GM12878 (cell line): ENCODE results near the gene POGZ. TPM values are rescaled to one million over a fixed set of nuclear protein-coding genes. Genes with fewer than 3 reads are reported as not detected.

Experiments
- ATAC-seq: fragments of 200-7000 bp; cut with Tn5 transposase; 3 replicates; pipeline ENCODE4 v1.9.1; 2020; ENCODE audit warnings: mild to moderate bottlenecking, moderate library complexity
- BruUV-seq: library from RNA; stranded (reverse); fragments of 400-500 nt; replicated peaks from 2 replicates; lab custom pipeline; 2021; lab: Mats Ljungman, UMichigan
- CTCF ChIA-PET: fragments of 300-600 bp; sonication (Branson Sonifier 250); formaldehyde crosslinking; extraction: SDS; loops from one replicate; lab custom pipeline; 2021; ENCODE audit warnings: inconsistent platforms; lab: Yijun Ruan, JAX
- POLR2A ChIA-PET: fragments of 350-600 bp; formaldehyde crosslinking; extraction: SDS; loops from one replicate; lab custom pipeline; 2021; ENCODE audit warnings: inconsistent platforms; lab: Charles Lee
- RAD21 ChIA-PET: fragments of 300-600 bp; sonication (Branson Sonifier 250); formaldehyde crosslinking; loops from one replicate; lab custom pipeline; 2023; ENCODE audit warnings: antibody characterized with exemption; ENCODE audit not compliant: unreplicated experiment; lab: Charles Lee
- SMC1A ChIA-PET: fragments of 300-600 bp; sonication (Branson Sonifier 250); formaldehyde crosslinking; loops from one replicate; lab custom pipeline; 2023; ENCODE audit not compliant: unreplicated experiment, uncharacterized antibody; lab: Charles Lee
- DNase-seq: peaks from one replicate; pipeline ENCODE4 v3.0.0-alpha.2; 2011; ENCODE audit warnings: low read depth, low spot score
- FAIRE-seq: peaks from 3 replicates; lab custom pipeline; 2011; peaks lifted over from hg19 to GRCh38; lab: Jason Lieb, UNC
- H2AFZ ChIP-seq: 2 replicates; pipeline ENCODE4 v1.6.0; 2011; ENCODE audit warnings: low read depth, low read length, control low read depth; ENCODE audit not compliant: control insufficient read depth
- H3K27ac ChIP-seq: 2 replicates; pipeline ENCODE4 v1.5.1; 2011; ENCODE audit warnings: control low read depth; ENCODE audit not compliant: control insufficient read depth, insufficient read depth
- H3K27me3 ChIP-seq, 2 experiments: replicated peaks in 1 of 2; 2 replicates each; pipeline versions ENCODE4 v1.6.0 to v1.6.1; 2011; ENCODE audit warnings: low read length in 1 of 2; ENCODE audit not compliant: control insufficient read depth in 2 of 2, insufficient read depth in 2 of 2
- H3K36me3 ChIP-seq, 2 experiments: 2 replicates each; pipeline ENCODE4 v1.5.1; 2011; ENCODE audit warnings: low read length in 1 of 2; ENCODE audit not compliant: control insufficient read depth in 2 of 2, insufficient read depth in 2 of 2
- H3K4me1 ChIP-seq: 2 replicates; pipeline ENCODE4 v1.6.1; 2011; ENCODE audit warnings: mild to moderate bottlenecking, low read length, moderate library complexity, mixed read lengths; ENCODE audit not compliant: control insufficient read depth, insufficient read depth
- H3K4me2 ChIP-seq: 2 replicates; pipeline ENCODE4 v1.6.0; 2011; ENCODE audit warnings: control low read depth; ENCODE audit not compliant: control insufficient read depth, insufficient read depth
- H3K4me3 ChIP-seq: fragments of 200-600 bp; sonication (generic); 2 replicates; pipeline ENCODE4 v1.5.1; 2016
- H3K79me2 ChIP-seq: 2 replicates; pipeline ENCODE4 v1.6.0; 2011; ENCODE audit warnings: low read length; ENCODE audit not compliant: control insufficient read depth, insufficient read depth
- H3K9ac ChIP-seq: 2 replicates; pipeline ENCODE4 v1.8.0; 2011; ENCODE audit warnings: low read length, control low read depth, mixed read lengths; ENCODE audit not compliant: control insufficient read depth, insufficient read depth
- H3K9me3 ChIP-seq: replicated peaks from 3 replicates; pipeline ENCODE4 v1.5.1; 2011; ENCODE audit warnings: mild to moderate bottlenecking, low read length; ENCODE audit not compliant: control insufficient read depth, insufficient read depth
- H4K20me1 ChIP-seq: 2 replicates; pipeline ENCODE4 v1.6.0; 2011; ENCODE audit not compliant: control insufficient read depth, insufficient read depth
- ETV6 ChIP-seq, 2 experiments: fragments of 450-650 bp in 1 of 2; IDR thresholded peaks in 1 of 2; conservative IDR thresholded peaks in 1 of 2; 2 replicates each; pipeline ENCODE4 v1.6.1; 2014; ENCODE audit warnings: antibody characterized with exemption in 1 of 2, borderline replicate concordance in 1 of 2, low read depth in 1 of 2, mild to moderate bottlenecking in 1 of 2, moderate library complexity in 1 of 2
- KAT2A ChIP-seq: conservative IDR thresholded peaks from 2 replicates; pipeline ENCODE4 v1.6.1; 2011; ENCODE audit warnings: low read depth, low read length; ENCODE audit not compliant: control insufficient read depth
- MEF2A ChIP-seq: IDR thresholded peaks from 2 replicates; pipeline ENCODE4 v1.6.1; 2011; ENCODE audit warnings: low read depth, mild to moderate bottlenecking, low read length, moderate library complexity; ENCODE audit not compliant: insufficient read depth
- MXI1 ChIP-seq: fragments of 150-350 bp; IDR thresholded peaks from 2 replicates; pipeline ENCODE4 v1.6.1; 2011; ENCODE audit warnings: low read depth, mild to moderate bottlenecking, inconsistent platforms, low read length, improper control_type of control experiment
- NR2C2 ChIP-seq: IDR thresholded peaks from 2 replicates; pipeline ENCODE4 v1.6.1; 2011; ENCODE audit warnings: borderline replicate concordance, low read depth; ENCODE audit not compliant: control insufficient read depth, insufficient read length
- POU2F2 ChIP-seq: IDR thresholded peaks from 3 replicates; pipeline ENCODE4 v1.6.1; 2011; ENCODE audit warnings: low read depth, mild to moderate bottlenecking, low read length, borderline replicate concordance
- ZZZ3 ChIP-seq: IDR thresholded peaks from 2 replicates; pipeline ENCODE4 v1.6.1; 2011; ENCODE audit warnings: low read depth; ENCODE audit not compliant: control insufficient read depth, insufficient read length
- WGBS: methylation state at CpG from one replicate; pipeline ENCODE4 v1.1.6; 2016; ENCODE audit warnings: low lambda C conversion rate; ENCODE audit not compliant: insufficient replicate concordance, insufficient coverage; ENCODE audit errors: missing lambda C conversion rate; 5-methylcytosine and 5-hydroxymethylcytosine counted together
- in situ Hi-C: fragments of 300-500 bp; cut with MboI; formaldehyde crosslinking; loops from 9 replicates; pipeline ENCODE4 v1.14.3; 2018; ENCODE audit warnings: mixed read lengths
- intact Hi-C: fragments of 100-400 bp; cut with micrococcal nuclease; formaldehyde crosslinking; loops from one replicate; pipeline ENCODE4 v1.14.2; 2022; ENCODE audit not compliant: unreplicated experiment
- polyA plus RNA-seq, 11 experiments: library from polyadenylated mRNA; depleted of rRNA in 4 of 11; unstranded in 6 of 11; stranded (reverse) in 5 of 11; fragments of >200 nt; fragmentation: Nextera tagmentation in 4 of 11; fragmentation: Illumina TruSeq in 1 of 11; extraction: Ambion mirVana in 4 of 11; extraction: Trizol in 1 of 11; gene quantifications; 1 replicate in 1 of 11; 2 replicates in 10 of 11; pipeline versions ENCODE4 v1.2.1 to v1.2.3, GENCODE V29; 2011 to 2016; ENCODE audit warnings: inconsistent platforms in 2 of 11, missing spikeins in 2 of 11, low read depth in 1 of 11
- total RNA-seq, 4 experiments: library from RNA; depleted of rRNA in 3 of 4; stranded (reverse); fragments of >200 nt in 3 of 4; fragmentation: Illumina TruSeq in 1 of 4; extraction: Trizol in 1 of 4; gene quantifications; 2 replicates each; pipeline versions ENCODE4 v1.2.1 to v1.2.3, GENCODE V29; 2013 to 2021
- TF ChIP-seq, protein P1 (sequence below): fragments of 450-650 bp; IDR thresholded peaks from 2 replicates; pipeline ENCODE4 v1.6.1; 2018; ENCODE audit warnings: mild to moderate bottlenecking, low read depth, moderate library complexity; ENCODE audit not compliant: partially characterized antibody
- TF ChIP-seq, protein P2 (sequence below): fragments of 450-650 bp; IDR thresholded peaks from 2 replicates; pipeline ENCODE4 v1.6.1; 2017; ENCODE audit warnings: mild to moderate bottlenecking, moderate library complexity
- TF ChIP-seq, protein P3 (sequence below): IDR thresholded peaks from 2 replicates; pipeline ENCODE4 v1.6.1; 2012; ENCODE audit warnings: low read depth, low read length, improper control_type of control experiment

POGZ gene
- total and polyA plus RNA-seq, 10 of the 15 experiments (the other 5 are each of a cell fraction or from before 2014, with no cell fraction given): 11.3 to 80.6 (median 35.8) TPM

DNA sequence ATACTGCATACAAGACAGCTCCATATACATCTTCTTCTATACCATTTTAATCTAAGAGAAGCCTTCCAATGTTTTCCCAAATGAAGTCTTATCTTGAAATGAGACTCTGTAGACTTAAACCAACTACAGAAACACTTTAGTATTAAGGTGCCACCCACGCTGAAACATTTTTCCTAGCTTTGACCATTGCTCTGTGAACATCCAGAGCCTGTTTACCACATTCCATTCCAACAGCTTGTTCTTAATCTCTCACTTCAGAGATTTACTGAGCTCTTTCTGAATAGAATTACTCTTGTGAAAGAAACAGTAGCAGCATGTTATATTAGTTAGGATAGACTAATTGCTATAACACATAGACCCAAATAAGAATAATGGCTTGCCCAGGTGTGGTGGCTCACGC lies 19.6 kb upstream of the POGZ start:
- WGBS: 50% methylated on average over 2 of the region's 2 CpGs
- Histone ChIP-seq H2AFZ (no peak overlapping the region), H3K27me3 (no peaks in the 10 kb centered on the region), H4K20me1 (no peaks in the 10 kb centered on the region), H3K4me3 (no peak overlapping the region), H3K36me3 (no peaks in the 10 kb centered on the region), H3K4me2 (no peak overlapping the region), H3K79me2 (no peaks in the 10 kb centered on the region), H3K9ac (no peak overlapping the region), H3K27ac (no peak overlapping the region), H3K4me1 (peaks cover 18% of the 10 kb centered on the region), H3K9me3 (peaks cover 2% of the 10 kb centered on the region; the same call in 2 of the 3 replicates)
- ATAC-seq (no peak), DNase-seq (no peak), FAIRE-seq (no peak)
- POLR2A ChIA-PET: no interaction called here
- BruUV-seq: no TSS peak
- CTCF ChIA-PET: interaction anchor here (1.1 kb wide), 1 partner anchor 11 kb away, joined by 3 read pairs; no protein-coding TSS in a partner anchor
- SMC1A ChIA-PET: interaction anchor here (1.4 kb wide), 1 partner anchor 25 kb away, joined by 4 read pairs; no protein-coding TSS in a partner anchor
- RAD21 ChIA-PET: no interaction called here
- intact Hi-C loops (no loop called here), in situ Hi-C loops (no loop called here)
- TF ChIP-seq, protein P1, sequence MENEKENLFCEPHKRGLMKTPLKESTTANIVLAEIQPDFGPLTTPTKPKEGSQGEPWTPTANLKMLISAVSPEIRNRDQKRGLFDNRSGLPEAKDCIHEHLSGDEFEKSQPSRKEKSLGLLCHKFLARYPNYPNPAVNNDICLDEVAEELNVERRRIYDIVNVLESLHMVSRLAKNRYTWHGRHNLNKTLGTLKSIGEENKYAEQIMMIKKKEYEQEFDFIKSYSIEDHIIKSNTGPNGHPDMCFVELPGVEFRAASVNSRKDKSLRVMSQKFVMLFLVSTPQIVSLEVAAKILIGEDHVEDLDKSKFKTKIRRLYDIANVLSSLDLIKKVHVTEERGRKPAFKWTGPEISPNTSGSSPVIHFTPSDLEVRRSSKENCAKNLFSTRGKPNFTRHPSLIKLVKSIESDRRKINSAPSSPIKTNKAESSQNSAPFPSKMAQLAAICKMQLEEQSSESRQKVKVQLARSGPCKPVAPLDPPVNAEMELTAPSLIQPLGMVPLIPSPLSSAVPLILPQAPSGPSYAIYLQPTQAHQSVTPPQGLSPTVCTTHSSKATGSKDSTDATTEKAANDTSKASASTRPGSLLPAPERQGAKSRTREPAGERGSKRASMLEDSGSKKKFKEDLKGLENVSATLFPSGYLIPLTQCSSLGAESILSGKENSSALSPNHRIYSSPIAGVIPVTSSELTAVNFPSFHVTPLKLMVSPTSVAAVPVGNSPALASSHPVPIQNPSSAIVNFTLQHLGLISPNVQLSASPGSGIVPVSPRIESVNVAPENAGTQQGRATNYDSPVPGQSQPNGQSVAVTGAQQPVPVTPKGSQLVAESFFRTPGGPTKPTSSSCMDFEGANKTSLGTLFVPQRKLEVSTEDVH: no peak
- no peak for TF ChIP-seq MXI1
- TF ChIP-seq ETV6 (conservative IDR thresholded peaks at IDR 0.05 in 1 of 2, IDR thresholded peaks at IDR 0.05 in 1 of 2; ENCODE audit: borderline replicate concordance in 1 of 2, low read depth in 1 of 2): no peak
- TF ChIP-seq MEF2A: no peak
- TF ChIP-seq KAT2A: no peak
- no peak for TF ChIP-seq POU2F2
- TF ChIP-seq, protein P2, sequence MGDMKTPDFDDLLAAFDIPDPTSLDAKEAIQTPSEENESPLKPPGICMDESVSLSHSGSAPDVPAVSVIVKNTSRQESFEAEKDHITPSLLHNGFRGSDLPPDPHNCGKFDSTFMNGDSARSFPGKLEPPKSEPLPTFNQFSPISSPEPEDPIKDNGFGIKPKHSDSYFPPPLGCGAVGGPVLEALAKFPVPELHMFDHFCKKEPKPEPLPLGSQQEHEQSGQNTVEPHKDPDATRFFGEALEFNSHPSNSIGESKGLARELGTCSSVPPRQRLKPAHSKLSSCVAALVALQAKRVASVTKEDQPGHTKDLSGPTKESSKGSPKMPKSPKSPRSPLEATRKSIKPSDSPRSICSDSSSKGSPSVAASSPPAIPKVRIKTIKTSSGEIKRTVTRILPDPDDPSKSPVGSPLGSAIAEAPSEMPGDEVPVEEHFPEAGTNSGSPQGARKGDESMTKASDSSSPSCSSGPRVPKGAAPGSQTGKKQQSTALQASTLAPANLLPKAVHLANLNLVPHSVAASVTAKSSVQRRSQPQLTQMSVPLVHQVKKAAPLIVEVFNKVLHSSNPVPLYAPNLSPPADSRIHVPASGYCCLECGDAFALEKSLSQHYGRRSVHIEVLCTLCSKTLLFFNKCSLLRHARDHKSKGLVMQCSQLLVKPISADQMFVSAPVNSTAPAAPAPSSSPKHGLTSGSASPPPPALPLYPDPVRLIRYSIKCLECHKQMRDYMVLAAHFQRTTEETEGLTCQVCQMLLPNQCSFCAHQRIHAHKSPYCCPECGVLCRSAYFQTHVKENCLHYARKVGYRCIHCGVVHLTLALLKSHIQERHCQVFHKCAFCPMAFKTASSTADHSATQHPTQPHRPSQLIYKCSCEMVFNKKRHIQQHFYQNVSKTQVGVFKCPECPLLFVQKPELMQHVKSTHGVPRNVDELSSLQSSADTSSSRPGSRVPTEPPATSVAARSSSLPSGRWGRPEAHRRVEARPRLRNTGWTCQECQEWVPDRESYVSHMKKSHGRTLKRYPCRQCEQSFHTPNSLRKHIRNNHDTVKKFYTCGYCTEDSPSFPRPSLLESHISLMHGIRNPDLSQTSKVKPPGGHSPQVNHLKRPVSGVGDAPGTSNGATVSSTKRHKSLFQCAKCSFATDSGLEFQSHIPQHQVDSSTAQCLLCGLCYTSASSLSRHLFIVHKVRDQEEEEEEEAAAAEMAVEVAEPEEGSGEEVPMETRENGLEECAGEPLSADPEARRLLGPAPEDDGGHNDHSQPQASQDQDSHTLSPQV: no peak
- no peak for TF ChIP-seq NR2C2
- TF ChIP-seq ZZZ3: no peak
- TF ChIP-seq, protein P3, sequence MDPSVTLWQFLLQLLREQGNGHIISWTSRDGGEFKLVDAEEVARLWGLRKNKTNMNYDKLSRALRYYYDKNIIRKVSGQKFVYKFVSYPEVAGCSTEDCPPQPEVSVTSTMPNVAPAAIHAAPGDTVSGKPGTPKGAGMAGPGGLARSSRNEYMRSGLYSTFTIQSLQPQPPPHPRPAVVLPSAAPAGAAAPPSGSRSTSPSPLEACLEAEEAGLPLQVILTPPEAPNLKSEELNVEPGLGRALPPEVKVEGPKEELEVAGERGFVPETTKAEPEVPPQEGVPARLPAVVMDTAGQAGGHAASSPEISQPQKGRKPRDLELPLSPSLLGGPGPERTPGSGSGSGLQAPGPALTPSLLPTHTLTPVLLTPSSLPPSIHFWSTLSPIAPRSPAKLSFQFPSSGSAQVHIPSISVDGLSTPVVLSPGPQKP: no peak
